Ovary (tissue), 9 donors: Measurements from ENCODE around the gene SLC16A9. TPM values are rescaled to one million over a fixed set of nuclear protein-coding genes. Genes with fewer than 3 reads are reported as not detected.

Source experiments
- DNase-seq, 5 donors: peaks; one replicate each; pipeline ENCODE4 v3.0.0-alpha.2; 2019 to 2020
- H3K27ac ChIP-seq, 2 donors: fragments of 200-600 bp; one replicate each; pipeline versions ENCODE4 v1.5.1 to v1.8.0; 2019 to 2022
- H3K27me3 ChIP-seq: fragments of 200-600 bp; one replicate; pipeline ENCODE4 v1.8.0; 2022
- H3K36me3 ChIP-seq: fragments of 200-600 bp; sonication (generic); one replicate; pipeline ENCODE4 v1.5.1; 2019
- H3K4me1 ChIP-seq: one replicate; pipeline ENCODE4 v1.8.1; 2013; ENCODE audit warnings: mild to moderate bottlenecking, moderate library complexity; ENCODE audit not compliant: insufficient read depth
- H3K4me3 ChIP-seq: fragments of 200-600 bp; sonication (generic); one replicate; pipeline ENCODE4 v1.5.1; 2017
- H3K9me3 ChIP-seq, 2 donors: fragments of 200-600 bp in 1 of 2; sonication (generic) in 1 of 2; one replicate each; pipeline versions ENCODE4 v1.5.1 to v1.8.1; 2013 to 2019; ENCODE audit warnings: mild to moderate bottlenecking in 1 of 2, moderate library complexity in 1 of 2
- EP300 ChIP-seq: sonication (generic); formaldehyde crosslinking; IDR thresholded peaks from one replicate; pipeline ENCODE4 v1.6.1; 2017; ENCODE audit warnings: antibody characterized with exemption
- POLR2A ChIP-seq: fragments of 450-650 bp; IDR thresholded peaks from one replicate; pipeline ENCODE4 v1.6.1; 2017; ENCODE audit warnings: antibody characterized with exemption, mild to moderate bottlenecking, moderate library complexity
- WGBS, 3 donors: extraction: QIAGEN DNeasy Blood & Tissue Kit in 1 of 3; methylation state at CpG; one replicate each; pipeline versions ENCODE4 v1.1.5 to v1.1.7; 2013 to 2017; 5-methylcytosine and 5-hydroxymethylcytosine counted together
- intact Hi-C, 4 donors: fragments of 100-400 bp; cut with DNase I; formaldehyde crosslinking; loops; one replicate each; pipeline versions ENCODE4 v1.11.0 to v1.15.1; 2022 to 2023
- polyA plus RNA-seq, 2 donors: library from polyadenylated mRNA; stranded (reverse); fragments of 200-250 nt in 1 of 2; fragments of 350-450 nt in 1 of 2; fragmentation: Illumina TruSeq in 1 of 2; extraction: RNeasy Lipid Tissue Mini Kit (QIAGEN cat#74804) in 1 of 2; gene quantifications; one replicate each; pipeline ENCODE4 v1.2.3, GENCODE V29; 2013 to 2014
- total RNA-seq, 7 donors: library from RNA; depleted of rRNA in 2 of 7; stranded (reverse); fragments of >200 nt in 2 of 7; fragmentation: NEBNext Ultra II Directional in 3 of 7; extraction: Animal tissue kit (Norgen Biotek cat#: 25700) in 3 of 7; gene quantifications; one replicate each; pipeline versions ENCODE4 v1.1.0 to v1.2.4, GENCODE V29; 2016 to 2023
- TF ChIP-seq, protein P1 (sequence below), 3 donors: fragments of 450-650 bp in 2 of 3; fragments of 200-600 bp in 1 of 3; IDR thresholded peaks; one replicate each; pipeline versions ENCODE4 v1.5.1 to v1.8.0; 2016 to 2022; ENCODE audit warnings: antibody characterized with exemption in 3 of 3, mild to moderate bottlenecking in 1 of 3
- donor health status: DM: no; HTN: no; CAD: no; lungs with moderate emphysema.
- donor health status: DM: no; HTN: no; CAD: no.
- donor health status: Bipolar disorder and iron deficiency.
- donor health status: DM: yes; HTN: yes; CAD: no.
- donor health status: DM: no; HTN: no; CAD: no.
- donor health status: DM: yes; HTN: yes; CAD: no.

Gene SLC16A9
- total and polyA plus RNA-seq, 9 donors = 8.1 to 41.5 (median 30.7) TPM

DNA sequence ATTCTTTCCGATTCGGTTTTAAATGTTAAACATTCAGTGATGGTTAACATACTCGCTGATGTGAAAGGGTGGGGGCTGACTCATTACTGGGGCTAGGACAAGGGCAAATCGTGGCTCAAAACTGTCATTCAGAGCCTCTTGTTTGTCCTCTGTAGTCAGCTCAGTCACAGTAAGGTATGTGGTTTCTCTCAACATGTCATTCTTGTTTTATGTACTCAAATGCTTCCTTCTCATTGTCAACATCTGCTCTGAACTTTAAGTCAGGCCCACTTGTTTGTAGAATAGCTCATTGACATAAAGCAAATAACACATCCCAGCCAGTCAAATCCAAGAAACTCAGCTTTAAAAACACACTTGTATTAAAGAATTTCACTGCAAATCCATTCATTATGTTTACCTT is 7.3 kb downstream of the SLC16A9 start:
- Histone ChIP-seq H3K36me3 (no peaks in the 10 kb centered on the region), H3K27me3 (no peaks in the 10 kb centered on the region), H3K4me3 (no peak overlapping the region), H3K27ac (no peak overlapping the region), H3K4me1 (peaks cover 13% of the 10 kb centered on the region), H3K9me3 (no peaks in the 10 kb centered on the region)
- intact Hi-C loops = no loop called here
- WGBS, 3 donors = 92 to 94% (median 93%) methylated on average over 4 of the region's 4 CpGs
- TF ChIP-seq POLR2A (no peak), EP300 (no peak)
- TF ChIP-seq, protein P1, sequence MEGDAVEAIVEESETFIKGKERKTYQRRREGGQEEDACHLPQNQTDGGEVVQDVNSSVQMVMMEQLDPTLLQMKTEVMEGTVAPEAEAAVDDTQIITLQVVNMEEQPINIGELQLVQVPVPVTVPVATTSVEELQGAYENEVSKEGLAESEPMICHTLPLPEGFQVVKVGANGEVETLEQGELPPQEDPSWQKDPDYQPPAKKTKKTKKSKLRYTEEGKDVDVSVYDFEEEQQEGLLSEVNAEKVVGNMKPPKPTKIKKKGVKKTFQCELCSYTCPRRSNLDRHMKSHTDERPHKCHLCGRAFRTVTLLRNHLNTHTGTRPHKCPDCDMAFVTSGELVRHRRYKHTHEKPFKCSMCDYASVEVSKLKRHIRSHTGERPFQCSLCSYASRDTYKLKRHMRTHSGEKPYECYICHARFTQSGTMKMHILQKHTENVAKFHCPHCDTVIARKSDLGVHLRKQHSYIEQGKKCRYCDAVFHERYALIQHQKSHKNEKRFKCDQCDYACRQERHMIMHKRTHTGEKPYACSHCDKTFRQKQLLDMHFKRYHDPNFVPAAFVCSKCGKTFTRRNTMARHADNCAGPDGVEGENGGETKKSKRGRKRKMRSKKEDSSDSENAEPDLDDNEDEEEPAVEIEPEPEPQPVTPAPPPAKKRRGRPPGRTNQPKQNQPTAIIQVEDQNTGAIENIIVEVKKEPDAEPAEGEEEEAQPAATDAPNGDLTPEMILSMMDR (IDR thresholded peaks at IDR 0.05) = no peak
- no peak for DNase-seq

DNA sequence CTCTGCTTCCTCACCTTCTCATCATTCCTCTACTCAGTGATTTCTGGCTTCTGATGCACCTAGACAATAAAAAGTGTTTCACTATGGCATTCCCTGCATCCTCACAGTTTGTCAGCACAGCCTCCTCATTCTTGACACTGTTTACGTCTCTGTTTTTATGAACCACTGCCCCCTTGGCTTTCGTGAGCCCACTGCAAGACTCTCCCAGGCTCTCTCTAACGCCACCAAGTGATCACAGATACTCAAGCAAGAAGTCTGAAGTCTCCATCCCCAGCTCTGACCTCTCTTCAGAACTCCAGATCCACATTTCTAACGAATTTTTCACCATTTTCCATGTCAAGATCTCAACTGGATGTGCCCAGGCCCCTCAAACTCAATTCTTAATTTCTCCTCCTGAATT is 8.9 kb downstream of the SLC16A9 start:
- H3K27ac ChIP-seq = no peak overlapping the region
- TF ChIP-seq, protein P1 (IDR thresholded peaks at IDR 0.05) = no peak
- TF ChIP-seq POLR2A = no peak
- no peak for TF ChIP-seq EP300
- H3K9me3 ChIP-seq = no peaks in the 10 kb centered on the region
- intact Hi-C loops = no loop called here
- DNase-seq = no peak
- no peaks in the 10 kb centered on the region for H3K36me3 ChIP-seq
- 59 to 68% (median 64%) methylated on average over 4 of the region's 4 CpGs for WGBS, 3 donors
- H3K4me1 ChIP-seq = peaks cover 11% of the 10 kb centered on the region
- no peaks in the 10 kb centered on the region for H3K27me3 ChIP-seq
- H3K4me3 ChIP-seq = no peak overlapping the region

DNA sequence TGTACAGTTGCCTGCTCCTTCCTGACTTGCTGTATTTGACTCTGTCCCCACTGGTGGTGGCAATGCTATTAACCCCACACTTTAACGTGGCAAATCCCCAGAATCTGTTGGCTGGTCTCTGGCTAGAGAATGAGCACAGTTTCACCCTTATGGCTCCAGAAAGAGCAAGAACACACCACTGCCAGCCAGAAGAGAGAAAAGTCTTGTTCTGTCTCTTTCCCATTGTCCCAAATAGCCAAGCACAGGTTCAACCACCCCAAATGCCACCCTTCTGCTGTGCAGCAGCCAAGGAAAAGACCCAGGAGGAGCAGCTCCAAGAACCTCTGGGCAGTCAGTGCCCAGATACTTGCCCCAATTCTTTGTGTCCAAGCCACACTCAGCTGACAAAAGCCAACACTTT is 11.3 kb downstream of the SLC16A9 start:
- DNase-seq = no peak
- intact Hi-C loops = no loop called here
- 52 to 59% (median 58%) methylated on average over 1 of the region's 1 CpG for WGBS, 3 donors
- H3K27ac ChIP-seq = no peak overlapping the region
- no peaks in the 10 kb centered on the region for H3K36me3 ChIP-seq
- no peak for TF ChIP-seq EP300
- no peak for TF ChIP-seq POLR2A
- TF ChIP-seq, protein P1 (IDR thresholded peaks at IDR 0.05) = no peak
- no peaks in the 10 kb centered on the region for H3K9me3 ChIP-seq
- peaks cover 8% of the 10 kb centered on the region for H3K4me1 ChIP-seq
- H3K27me3 ChIP-seq = no peaks in the 10 kb centered on the region
- no peak overlapping the region for H3K4me3 ChIP-seq

DNA sequence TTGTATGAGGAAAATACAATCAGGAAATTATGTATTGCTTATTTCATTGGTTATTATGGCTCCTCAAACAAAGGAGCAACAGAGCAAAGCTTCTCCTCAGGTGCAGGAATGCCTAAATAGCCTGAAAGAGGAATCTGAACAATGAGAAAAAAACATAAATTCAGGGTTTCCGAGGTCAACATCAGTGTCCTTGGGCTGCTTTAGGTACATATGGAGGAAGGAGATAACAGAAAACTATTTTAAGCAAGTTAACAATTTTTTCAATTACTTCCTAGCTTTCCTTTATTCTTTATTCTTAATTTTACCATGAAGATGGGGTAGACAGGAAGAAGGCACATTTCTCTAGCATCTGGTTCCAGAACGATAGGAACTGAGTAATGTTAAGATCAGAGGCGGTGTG is 14.0 kb downstream of the SLC16A9 start:
- no peak overlapping the region for H3K27ac ChIP-seq
- WGBS, 3 donors = 49 to 68% (median 57%) methylated on average over 3 of the region's 3 CpGs
- no peak for DNase-seq
- intact Hi-C loops = no loop called here
- H3K36me3 ChIP-seq = no peaks in the 10 kb centered on the region
- no peak overlapping the region for H3K4me3 ChIP-seq
- H3K4me1 ChIP-seq = peaks cover 4% of the 10 kb centered on the region
- no peaks in the 10 kb centered on the region for H3K9me3 ChIP-seq
- no peaks in the 10 kb centered on the region for H3K27me3 ChIP-seq
- TF ChIP-seq, protein P1 (IDR thresholded peaks at IDR 0.05) = no peak
- TF ChIP-seq POLR2A = no peak
- no peak for TF ChIP-seq EP300

DNA sequence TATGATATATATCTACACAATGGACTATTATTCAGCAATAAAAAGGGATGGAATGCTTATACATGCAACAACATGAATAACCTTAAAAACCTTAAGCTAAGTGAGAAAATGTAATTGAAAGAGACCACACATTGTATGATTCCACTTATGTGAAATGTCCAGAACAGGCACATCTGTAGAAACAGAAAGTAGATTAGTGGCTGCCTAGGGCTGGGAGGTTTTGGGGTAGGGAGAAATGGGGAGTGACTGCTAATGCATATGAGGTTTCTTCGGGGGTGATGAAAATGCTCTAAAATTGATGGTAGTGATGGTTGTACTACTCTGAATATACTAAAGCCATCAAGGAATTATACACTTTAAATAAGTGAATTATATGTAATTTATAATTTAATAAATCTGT is 14.7 kb downstream of the SLC16A9 start:
- intact Hi-C loops = no loop called here
- H3K27ac ChIP-seq = no peak overlapping the region
- H3K27me3 ChIP-seq = no peaks in the 10 kb centered on the region
- TF ChIP-seq POLR2A = no peak
- TF ChIP-seq, protein P1 (IDR thresholded peaks at IDR 0.05) = no peak
- TF ChIP-seq EP300 = no peak
- 96 to 98% (median 98%) methylated on average over 1 of the region's 1 CpG for WGBS, 3 donors
- peaks cover 2% of the 10 kb centered on the region for H3K4me1 ChIP-seq
- no peaks in the 10 kb centered on the region for H3K36me3 ChIP-seq
- H3K9me3 ChIP-seq = no peaks in the 10 kb centered on the region
- no peak overlapping the region for H3K4me3 ChIP-seq
- no peak for DNase-seq
